Activated effector memory CD4-positive, alpha-beta T cell treated with Interleukin-2 at 50 U/mL for 16 hours (primary cell): Measurements from ENCODE around the gene CFAP299.
"Not testable (repeated sequence)": the region's sequence is repeated elsewhere in the genome, so short reads cannot be mapped to it uniquely, and the experiment has no call there.

Experiments
- DNase-seq: peaks from one replicate; pipeline ENCODE4 v3.0.0-alpha.2; 2020

CFAP299 gene

DNA sequence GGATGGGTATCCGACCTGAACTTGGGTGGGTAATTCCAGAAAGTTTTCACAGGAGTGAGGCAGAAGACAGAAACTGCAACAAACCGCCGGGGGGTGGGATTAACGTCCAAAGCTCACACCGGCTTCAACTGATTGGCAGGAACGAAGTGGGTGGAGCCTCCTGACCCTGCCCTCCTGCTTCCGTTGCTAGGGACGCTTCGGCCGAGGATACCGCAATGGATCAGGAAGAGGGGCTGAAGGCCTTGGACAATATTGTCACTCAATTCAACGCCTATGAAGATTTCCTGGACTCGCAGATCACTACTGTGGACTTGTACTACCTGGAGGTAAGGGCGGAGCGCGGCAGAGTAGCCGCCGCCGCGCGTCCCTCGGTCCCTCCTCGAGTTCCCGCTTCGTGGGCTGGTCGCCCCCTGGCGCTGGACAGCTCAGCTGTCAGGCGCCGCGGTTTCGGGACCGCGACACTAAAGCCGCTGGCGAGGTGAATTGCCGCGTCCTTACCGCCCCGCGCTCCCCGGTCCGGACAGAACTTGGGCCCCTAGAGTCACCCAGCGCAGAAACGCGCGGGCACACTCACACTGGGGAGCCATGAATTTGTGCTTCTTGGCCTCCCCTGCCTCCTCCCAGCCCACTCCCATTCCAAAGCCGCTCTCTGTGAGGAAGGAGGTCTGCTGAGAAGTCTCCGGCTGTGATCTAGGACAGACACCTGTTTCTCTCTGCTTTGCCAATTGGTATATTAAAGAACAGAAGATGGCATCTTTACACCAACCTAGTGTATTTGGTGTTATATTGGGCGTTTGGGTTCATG lies at the start of gene CFAP299:
Gene CFAP299, plus strand, starts transcription at position 177 of the 805 bp plus-strand sequence.
- no peak for DNase-seq

GRCh38 chr4:80286451-80286850 lies 49.1 kb upstream of the CFAP299 start:
- no peak for DNase-seq

DNA sequence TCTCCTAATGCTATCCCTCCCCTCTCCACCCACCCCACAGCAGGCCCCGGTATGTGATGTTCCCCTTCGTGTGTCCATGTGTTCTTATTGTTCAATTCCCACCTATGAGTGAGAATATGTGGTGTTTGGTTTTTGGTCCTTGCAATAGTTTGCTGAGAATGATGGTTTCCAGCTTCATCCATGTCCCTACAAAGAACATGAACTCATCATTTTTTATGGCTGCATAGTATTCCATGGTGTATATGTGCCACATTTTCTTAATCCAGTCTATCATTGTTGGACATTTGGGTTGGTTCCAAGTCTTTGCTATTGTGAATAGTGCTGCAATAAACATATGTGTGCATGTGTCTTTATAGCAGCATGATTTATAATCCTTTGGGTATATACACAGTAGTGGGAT lies 44.9 kb upstream of the CFAP299 start:
- DNase-seq, result not testable (repeated sequence)

- no peak for DNase-seq
These were observed 41.3 kb upstream of the CFAP299 start for GRCh38 chr4:80294206-80294605.

GRCh38 chr4:80295336-80295735 lies 40.2 kb upstream of the CFAP299 start:
- no peak for DNase-seq

DNA sequence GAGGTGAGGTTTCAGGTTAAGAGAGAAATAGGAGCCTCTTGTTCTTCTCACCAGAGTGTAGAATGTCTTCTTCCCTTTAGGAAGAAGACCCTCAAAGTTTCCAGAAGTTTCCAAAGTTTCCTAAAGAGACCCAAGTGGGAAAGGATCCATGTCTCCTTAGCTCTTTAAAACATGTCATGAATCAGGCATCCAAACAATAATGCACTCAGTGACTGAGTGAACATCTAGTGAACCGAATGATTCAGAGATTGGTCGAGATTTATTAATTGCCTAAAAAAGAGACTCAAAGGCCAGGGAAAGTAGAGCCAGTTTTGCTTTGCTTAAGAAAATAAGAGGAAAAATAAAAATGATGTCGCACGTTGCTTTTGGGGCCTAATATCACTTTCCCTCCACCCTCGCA lies 39.7 kb upstream of the CFAP299 start:
- DNase-seq, result no peak

DNA sequence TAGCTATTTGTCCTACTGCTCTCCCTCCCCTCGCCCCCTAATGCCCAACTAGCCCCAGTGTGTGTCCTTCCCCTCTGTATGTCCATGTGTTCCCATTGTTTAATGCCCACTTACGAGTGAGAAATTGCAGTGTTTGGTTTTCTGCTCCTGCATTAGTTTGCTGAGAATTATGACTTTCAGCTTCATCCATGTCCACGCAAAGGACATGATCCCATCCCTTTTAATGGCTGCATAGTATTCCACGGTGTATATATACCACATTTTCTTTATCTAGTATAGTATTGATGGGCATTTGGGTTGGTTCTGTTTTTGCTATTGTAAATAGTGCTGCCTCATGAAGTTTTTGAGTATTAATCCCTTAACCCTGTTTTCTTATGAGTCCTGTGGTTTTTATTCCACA lies 33.6 kb upstream of the CFAP299 start:
- DNase-seq, result no peak

DNA sequence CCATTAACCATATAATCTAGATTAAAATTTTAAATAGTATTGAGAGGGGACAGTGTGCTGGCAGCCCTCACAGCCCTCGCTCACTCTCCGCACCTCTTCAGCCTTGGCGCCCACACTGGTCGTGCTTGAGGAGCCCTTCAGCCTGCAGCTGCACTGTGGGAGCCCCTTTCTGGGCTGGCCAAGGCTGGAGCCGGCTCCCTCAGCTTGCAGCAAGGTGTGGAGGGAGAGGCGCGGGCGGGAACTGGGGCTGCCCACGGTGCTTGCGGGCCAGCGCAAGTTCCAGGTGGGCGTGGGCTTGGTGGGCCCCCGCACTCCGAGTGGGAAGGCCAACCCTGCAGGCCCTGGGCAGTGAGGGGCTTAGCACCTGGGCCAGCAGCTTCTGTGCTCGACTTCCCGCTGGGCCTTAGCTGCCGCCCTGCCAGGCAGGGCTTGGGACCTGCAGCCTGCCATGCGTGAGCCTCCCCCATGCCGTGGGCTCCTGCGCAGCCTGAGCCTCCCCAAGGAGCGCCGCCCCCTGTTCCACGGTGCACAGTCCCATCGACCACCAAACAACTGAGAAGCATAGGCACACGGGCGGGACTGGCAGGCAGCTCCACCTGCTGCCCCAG lies 32.8 kb upstream of the CFAP299 start:
- DNase-seq, result no peak

GRCh38 chr4:80305466-80305865 lies 30.1 kb upstream of the CFAP299 start:
- no peak for DNase-seq

GRCh38 chr4:80306260-80306659 lies 29.3 kb upstream of the CFAP299 start:
- no peak for DNase-seq

DNA sequence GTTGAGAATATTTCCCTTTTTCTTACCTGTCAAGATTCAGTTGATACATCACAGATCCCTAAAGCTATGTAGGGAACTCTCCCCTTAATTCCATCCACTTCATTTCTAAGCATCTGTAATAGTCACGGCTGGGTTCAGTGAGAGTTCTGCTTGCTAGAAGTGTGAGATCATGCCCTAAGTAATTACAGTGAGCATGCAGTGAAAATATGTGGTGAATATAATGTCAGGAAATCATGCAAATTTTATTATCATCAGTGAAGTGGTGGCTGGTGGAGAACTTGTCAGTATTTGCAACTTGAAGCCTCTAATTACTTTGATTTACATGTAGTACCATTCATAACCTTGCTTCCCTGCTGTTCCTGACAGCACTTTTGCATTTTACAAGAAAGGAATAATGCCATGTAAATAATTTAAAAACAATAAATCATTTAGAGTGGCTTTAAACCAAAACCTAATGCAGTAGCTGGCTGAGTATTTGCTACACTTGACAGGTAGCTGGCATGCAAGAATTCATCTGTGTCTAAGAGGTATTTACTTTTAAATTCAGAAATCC lies 28.3 kb upstream of the CFAP299 start:
- DNase-seq, result no peak

DNA sequence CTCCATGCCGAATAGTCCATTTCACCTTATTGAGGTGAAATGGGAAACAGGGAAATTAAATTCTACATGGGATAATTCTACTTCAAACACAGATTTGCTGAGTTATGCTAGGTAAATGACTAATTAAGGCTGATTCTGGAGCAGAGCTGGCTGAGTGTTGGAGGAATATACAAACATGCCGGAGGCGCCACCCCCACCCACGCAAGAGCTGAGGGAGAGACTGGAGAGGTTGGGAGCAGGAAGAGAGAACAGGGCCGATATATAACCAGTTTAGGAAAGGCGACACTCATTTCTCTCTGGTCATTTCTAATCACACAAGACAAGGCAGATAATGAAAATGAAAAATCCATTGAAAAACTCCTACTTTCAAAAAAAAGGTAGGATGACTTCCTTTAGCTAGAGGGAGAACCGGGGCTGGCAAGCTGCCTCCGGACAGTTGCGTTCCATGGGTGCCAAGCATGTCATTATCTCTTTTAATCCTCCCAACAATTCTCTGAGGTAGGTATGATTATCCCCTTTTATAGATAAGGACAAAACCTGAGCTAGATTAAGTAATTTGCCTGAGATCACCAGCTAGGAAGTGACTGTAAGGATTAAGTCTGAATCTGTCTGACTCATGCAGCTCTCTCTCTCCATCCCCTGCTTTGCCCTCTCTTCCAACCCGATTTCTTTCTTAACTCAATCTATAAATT lies 27.6 kb upstream of the CFAP299 start:
- no peak for DNase-seq

DNA sequence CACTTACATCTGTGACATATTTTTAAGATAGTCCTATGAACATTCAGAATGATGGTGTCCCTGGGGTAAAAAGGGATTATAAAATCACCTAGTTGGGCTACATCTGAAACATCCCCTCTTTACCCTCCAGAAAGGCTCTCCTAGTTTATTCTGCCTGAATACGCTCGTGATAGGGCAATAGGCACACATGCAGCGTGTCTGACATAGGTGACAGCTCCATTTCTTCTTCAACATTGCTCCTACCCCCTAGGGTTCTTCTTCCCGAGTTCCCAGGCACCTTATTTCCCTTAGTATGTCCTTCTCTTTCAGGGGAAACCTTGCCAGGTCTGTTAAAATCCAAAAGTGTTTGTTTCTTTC lies 27.1 kb upstream of the CFAP299 start:
- no peak for DNase-seq

DNA sequence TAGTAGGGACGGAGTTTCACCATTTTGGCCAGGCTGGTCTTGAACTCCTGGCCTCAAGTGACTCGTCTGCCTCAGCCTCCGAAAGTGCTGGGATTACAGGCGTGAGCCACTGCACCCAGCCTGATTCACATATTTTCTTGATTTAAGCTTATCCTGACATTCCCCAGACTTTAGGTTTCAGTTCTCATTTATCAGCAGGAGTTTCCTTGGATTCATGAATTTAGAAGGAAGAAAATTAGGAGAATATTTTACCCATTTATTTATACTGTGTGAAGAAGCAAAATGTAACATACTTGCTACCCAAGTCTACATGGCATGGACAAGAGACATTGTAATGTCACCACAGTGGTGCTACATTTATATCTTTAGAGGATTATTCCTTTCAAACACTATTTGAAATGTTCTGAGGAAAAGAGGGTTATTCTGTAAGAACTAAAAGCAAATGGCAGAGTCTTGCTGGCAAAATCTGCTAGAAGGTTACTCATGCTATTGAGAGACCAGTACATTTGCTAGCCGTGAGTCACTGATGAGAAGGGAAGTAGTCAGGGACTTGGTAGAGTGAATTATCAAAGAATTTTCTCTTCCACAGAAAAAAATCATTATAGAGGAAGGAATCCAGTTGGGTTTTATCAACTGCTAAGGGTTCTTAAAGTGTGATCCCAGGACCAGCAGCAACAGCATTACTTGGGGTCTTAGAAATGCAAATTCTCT lies 26.1 kb upstream of the CFAP299 start:
- DNase-seq, result no peak

DNA sequence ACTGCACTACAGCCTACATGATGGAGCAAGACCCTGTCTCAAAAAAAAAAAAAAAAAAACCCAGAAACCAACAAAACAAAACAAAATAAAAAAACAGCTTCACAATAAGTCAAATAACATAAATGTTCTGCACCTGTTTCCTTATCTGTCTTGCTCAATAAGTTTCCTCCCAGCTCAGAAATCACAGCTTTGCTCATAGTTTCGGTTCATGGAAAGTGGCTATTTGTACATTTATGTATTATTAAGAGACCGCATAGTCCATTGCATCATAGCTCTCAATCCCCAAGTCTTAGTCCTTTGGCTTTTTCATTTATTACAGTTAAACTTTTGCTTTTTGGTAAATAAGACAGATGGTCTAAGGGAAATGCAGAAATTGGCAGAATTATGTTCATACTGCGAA lies 24.4 kb upstream of the CFAP299 start:
- no peak for DNase-seq

DNA sequence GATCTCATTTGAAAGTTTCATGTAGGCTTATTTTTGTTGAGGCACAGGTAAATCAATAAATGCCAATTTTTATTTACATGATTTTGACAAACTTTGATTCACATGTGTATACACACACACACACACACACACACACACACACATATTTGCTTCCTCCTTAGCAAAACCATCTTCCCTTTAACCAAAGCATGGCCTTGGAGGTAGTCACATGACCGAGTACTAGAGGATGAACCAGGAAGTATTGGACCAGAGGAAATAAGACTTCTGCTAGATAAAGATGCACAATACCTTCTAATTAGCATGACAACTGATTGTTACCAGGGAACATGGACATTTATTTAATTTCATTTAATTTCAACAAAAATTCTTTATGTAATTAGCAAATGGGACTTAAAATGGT lies 23.4 kb upstream of the CFAP299 start:
- DNase-seq, result no peak

- DNase-seq, result no peak
These were observed 21.9 kb upstream of the CFAP299 start for GRCh38 chr4:80313627-80314026.

GRCh38 chr4:80315848-80316247 lies 19.7 kb upstream of the CFAP299 start:
- DNase-seq, result not testable (repeated sequence)

DNA sequence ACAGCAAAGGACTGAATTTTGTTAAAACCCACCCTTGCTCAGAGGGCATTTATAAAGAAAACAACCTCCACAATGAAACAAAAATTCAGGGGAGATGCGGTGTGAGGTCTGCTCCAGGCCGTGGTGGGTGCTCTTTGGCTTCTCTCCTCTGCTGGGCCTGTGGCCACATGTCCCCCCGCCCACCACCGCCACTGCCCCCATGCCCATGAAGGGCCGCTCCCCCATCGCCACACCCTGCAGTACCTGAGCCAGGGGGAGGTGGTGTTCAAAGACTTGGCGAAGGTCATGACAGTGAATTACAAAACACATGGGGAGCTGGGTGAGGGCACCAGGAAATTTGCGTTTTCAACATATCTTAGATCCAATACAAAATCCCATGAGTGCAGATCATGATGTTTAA lies 14.2 kb upstream of the CFAP299 start:
- DNase-seq, result no peak

- DNase-seq, result no peak
These were observed 13.8 kb upstream of the CFAP299 start for GRCh38 chr4:80321776-80322175.

DNA sequence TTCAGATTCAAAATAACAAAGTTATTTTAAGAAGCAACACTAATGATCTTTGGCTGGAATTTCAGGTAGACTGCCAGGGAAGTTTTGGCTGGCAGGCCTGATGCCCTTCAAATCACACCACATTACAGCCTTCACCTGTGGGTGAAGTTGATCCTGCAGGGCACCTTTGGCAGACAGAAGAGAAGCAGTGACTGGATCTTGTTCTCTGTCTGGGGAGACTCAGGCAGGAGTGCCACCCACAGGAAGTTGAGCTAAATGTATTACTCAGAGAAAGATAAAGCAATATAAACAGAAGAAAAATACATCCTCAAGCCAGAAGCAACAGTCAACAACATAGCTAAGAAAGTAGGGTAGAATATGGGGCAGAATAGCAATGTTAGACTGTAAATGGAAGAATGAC lies 12.8 kb upstream of the CFAP299 start:
- no peak for DNase-seq

- DNase-seq, result no peak
These were observed 11.4 kb upstream of the CFAP299 start for GRCh38 chr4:80324171-80324570.

DNA sequence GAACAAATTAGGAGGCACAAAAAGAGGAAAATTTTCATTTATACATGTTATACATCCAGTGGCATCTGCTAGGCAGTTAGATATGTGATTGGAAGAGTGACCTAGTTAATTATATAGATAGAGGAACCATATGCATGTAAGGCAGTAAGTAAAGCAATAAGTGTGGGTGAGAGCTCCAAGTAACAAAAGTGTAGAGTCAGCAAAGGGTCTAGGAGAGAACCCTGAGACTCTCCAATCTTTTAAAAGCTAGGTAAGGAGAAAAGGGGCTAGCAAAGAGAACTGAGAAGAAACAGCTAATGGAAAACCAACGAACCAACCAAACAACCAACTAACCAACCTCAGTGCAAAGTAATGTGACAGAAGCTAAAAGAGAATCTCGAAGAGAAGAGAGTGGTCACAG lies 3.8 kb upstream of the CFAP299 start:
- no peak for DNase-seq
